Duodenal mucosa (tissue), 2 donors: ENCODE results near the gene HCN4.
"Not testable (repeated sequence)": the region's sequence is repeated elsewhere in the genome, so short reads cannot be mapped to it uniquely, and the experiment has no call there.

Experiments
- H3K27ac ChIP-seq: one replicate; pipeline ENCODE4 v1.7.0; 2013; ENCODE audit warnings: low read depth, low read length
- H3K27me3 ChIP-seq, 2 donors: one replicate each; pipeline ENCODE4 v1.7.0; 2013; ENCODE audit warnings: low read length in 2 of 2, control low read depth in 1 of 2; ENCODE audit not compliant: insufficient read depth in 2 of 2, control insufficient read depth in 1 of 2
- H3K36me3 ChIP-seq, 2 donors: one replicate each; pipeline ENCODE4 v1.7.0; 2013; ENCODE audit warnings: low read length in 2 of 2, control low read depth in 1 of 2; ENCODE audit not compliant: insufficient read depth in 2 of 2, control insufficient read depth in 1 of 2
- H3K4me1 ChIP-seq, 2 donors: one replicate each; pipeline ENCODE4 v1.7.0; 2013; ENCODE audit warnings: low read length in 2 of 2, control low read depth in 1 of 2; ENCODE audit not compliant: insufficient read depth in 2 of 2, control insufficient read depth in 1 of 2
- H3K4me3 ChIP-seq, 2 donors: one replicate each; pipeline ENCODE4 v1.7.0; 2013; ENCODE audit warnings: low read length in 2 of 2, low read depth in 1 of 2
- H3K9ac ChIP-seq, 2 donors: one replicate each; pipeline ENCODE4 v1.7.0; 2013; ENCODE audit warnings: low read length in 2 of 2, low read depth in 1 of 2
- H3K9me3 ChIP-seq, 2 donors: one replicate each; pipeline ENCODE4 v1.7.0; 2013; ENCODE audit warnings: low read length in 2 of 2, control low read depth in 1 of 2; ENCODE audit not compliant: control insufficient read depth in 1 of 2

The HCN4 gene

DNA sequence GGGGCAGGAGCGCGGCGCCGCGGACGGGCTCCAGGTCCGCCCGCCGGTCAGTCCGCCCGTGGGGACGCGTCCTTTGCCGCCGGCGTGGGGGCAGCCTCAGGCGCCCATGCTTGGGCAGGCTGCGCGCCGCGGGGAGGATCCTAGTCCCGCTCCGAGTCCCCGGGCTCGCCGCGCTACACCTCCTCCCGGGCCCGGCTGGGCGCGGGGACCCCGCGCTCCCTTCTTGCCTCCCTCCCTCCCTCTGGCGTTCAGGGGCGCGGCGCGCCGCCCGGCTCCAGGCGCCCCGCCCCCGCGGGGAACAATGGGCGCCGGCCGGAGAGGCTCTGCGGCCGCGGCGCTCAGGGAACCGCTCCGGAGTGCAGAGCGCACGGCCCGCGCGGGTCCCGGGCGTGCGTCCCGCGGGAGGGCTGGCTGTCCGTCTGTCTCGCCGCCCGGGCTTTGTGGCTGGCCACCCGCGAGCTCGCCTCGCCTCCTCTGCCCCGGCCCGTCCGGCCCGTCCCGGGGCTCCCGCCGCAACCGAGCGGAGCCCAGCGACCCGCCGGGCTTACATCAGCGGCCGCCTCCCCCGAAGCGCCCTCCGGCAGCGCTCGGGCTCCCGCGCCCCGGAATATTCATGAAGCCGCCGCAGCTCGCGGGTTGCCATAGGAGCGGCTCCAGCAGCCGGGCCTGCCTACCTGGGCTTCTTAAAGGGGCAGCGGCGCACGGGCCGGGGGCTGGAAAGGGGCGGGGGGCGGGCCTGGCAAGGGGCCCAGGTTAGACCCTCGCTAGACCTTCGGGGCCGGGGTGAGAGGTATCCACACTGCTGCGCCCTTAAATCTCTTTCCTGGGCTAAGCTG, at the start of gene HCN4:
TSS of gene HCN4 (minus strand) at position 658 of the 836 bp plus-strand sequence. CDS start 688 bp downstream, outside the sequence.
- Histone ChIP-seq H3K4me3 (peak within 1 kb of the TSS; percentile 8 to 16), H3K4me1 (peaks cover 0 to 5% of the 10 kb centered on the region in 2 donors), H3K9ac (no peak within 1 kb of the TSS), H3K27me3 (peaks cover 38 to 60% of the 10 kb centered on the region in 2 donors), H3K36me3 (no peaks in the 10 kb centered on the region), H3K9me3 (no peaks in the 10 kb centered on the region), H3K27ac (no peak within 1 kb of the TSS)

DNA sequence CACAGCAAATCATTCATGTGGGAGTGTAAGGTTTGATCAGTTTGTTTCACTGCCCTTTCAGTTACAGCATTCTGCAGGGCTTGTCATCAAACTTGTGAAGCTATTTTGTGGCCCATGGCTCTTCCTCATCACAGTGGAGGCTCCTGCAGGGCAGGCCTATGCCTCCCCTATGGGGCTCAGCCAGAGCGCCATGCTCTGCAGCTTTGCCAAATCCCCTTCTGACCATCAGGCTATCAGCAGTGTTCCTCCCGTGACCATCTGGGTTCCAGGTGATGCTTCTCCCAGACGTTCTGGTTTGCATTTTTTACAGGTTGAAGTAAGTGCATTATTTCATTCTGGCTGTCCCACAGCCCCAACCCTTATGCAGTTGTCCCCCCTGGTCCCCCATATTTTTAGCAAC, 46.1 kb upstream of the HCN4 start:
- no peak overlapping the region for H3K27ac ChIP-seq
- no peaks in the 10 kb centered on the region for H3K4me1 ChIP-seq
- H3K9ac ChIP-seq = no peak overlapping the region
- H3K9me3 ChIP-seq = no peaks in the 10 kb centered on the region
- H3K36me3 ChIP-seq = no peaks in the 10 kb centered on the region
- no peak overlapping the region for H3K4me3 ChIP-seq
- no peaks in the 10 kb centered on the region for H3K27me3 ChIP-seq

DNA sequence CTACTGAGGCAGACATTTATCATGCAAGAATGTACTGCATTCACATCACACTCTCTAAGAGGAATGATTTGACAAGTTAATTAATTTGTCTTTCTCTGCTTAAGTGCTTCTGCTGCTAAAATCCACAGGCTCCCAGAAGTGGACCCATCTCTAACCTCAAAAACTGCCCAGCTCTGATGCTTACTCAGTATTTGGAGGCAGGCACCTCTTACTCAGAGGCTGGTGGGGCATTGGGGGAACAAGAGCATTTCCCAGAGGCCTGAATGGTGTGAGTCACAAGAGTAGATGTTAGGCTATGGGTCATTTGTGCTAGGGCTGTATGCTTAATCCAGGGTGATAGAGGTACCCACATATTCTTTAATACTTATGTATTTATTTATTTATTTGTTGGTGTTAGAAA, 34.4 kb upstream of the HCN4 start:
- no peaks in the 10 kb centered on the region for H3K27me3 ChIP-seq
- no peak overlapping the region for H3K9ac ChIP-seq
- no peaks in the 10 kb centered on the region for H3K9me3 ChIP-seq
- no peak overlapping the region for H3K27ac ChIP-seq
- no peaks in the 10 kb centered on the region for H3K4me1 ChIP-seq
- no peak overlapping the region for H3K4me3 ChIP-seq
- H3K36me3 ChIP-seq = no peaks in the 10 kb centered on the region

DNA sequence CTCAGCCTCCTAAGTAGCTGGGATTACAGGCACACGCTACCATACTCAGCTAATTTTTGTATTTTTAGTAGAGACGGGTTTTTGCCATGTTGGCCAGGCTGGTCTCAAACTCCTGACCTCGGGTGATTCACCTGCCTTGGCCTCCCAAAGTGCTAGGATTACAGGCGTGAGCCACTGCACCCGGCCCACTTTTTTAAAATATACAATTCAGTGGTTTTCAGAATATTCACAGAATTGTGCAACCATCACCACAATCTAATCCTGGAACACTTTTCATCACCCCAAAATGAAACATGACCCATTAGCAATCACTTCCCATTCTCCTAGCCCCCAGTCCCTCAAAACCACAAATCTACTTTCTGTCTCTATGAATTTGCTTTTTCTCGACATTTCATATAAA, 31.5 kb upstream of the HCN4 start:
- H3K9ac ChIP-seq, H3K4me3 ChIP-seq, H3K27me3 ChIP-seq, H3K4me1 ChIP-seq, H3K9me3 ChIP-seq, H3K27ac ChIP-seq, H3K36me3 ChIP-seq: not testable (repeated sequence)

DNA sequence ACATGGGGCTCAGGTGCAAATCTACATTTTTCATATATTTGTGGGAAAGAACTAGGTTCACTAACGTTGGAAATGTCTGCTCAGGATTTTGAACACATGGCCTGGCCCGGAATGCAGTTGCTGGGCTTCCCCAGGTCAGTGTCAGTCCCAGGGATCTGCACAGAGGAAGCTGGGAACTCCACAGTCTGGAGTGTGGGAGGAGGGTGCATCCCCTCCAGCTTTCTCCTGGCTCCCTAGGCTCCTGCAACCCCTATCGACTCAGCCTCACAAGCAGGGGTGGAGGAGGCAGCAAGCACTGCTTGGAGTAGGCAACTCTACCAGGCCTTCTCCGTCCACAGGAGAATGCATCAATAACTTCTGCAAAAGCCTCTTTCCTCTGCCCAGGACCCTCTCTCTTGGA, 30.1 kb upstream of the HCN4 start:
- Histone ChIP-seq H3K27me3 (no peaks in the 10 kb centered on the region), H3K4me3 (no peak overlapping the region), H3K36me3 (no peaks in the 10 kb centered on the region), H3K9ac (no peak overlapping the region), H3K9me3 (no peaks in the 10 kb centered on the region), H3K27ac (no peak overlapping the region), H3K4me1 (no peaks in the 10 kb centered on the region)

DNA sequence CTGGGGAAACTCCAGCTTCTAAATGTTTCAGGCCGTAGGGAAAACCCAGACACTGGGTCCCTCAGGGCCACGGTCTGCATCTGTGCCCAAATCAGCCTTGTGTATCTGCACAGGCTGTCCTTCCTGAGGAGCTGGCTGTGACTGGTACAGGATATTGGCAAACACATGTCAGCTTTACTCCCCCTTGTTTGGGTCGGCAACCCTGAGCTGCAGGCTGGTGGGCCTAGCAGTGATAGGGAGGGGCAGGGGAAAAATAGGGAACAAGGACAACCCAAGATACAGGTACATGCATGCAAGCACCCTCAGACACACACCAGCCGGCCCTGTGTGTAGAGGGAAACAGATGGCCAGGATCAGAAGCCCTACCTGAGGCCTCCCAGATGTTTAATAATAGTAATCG, 28.7 kb upstream of the HCN4 start:
- H3K27ac ChIP-seq = no peak overlapping the region
- H3K9me3 ChIP-seq = no peaks in the 10 kb centered on the region
- no peaks in the 10 kb centered on the region for H3K4me1 ChIP-seq
- no peak overlapping the region for H3K9ac ChIP-seq
- peaks cover 0 to 3% of the 10 kb centered on the region in 2 donors for H3K27me3 ChIP-seq
- no peaks in the 10 kb centered on the region for H3K36me3 ChIP-seq
- no peak overlapping the region for H3K4me3 ChIP-seq

DNA sequence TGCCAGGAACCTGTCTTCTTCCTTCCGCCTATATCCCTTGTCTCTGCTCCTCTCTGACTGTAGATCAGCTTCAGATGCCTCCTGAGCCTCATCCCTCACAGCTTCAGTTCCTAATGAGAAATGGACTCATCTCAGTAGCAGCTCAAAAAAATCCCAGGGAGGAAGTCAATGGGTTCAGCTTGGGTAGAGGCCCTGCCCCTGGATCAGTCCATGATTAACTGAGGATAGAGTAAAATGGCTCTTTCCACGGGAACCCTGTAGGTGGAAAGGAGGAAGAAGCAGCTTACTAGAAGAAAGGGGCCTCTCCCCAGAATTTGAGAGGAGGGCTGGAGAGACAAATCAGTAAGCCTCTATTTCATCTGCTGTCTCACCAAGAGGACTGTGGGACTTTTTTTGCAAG, 26.9 kb upstream of the HCN4 start:
- Histone ChIP-seq H3K4me1 (no peaks in the 10 kb centered on the region), H3K9me3 (no peaks in the 10 kb centered on the region), H3K27ac (no peak overlapping the region), H3K4me3 (no peak overlapping the region), H3K36me3 (no peaks in the 10 kb centered on the region), H3K27me3 (peaks cover 0 to 6% of the 10 kb centered on the region in 2 donors), H3K9ac (no peak overlapping the region)

DNA sequence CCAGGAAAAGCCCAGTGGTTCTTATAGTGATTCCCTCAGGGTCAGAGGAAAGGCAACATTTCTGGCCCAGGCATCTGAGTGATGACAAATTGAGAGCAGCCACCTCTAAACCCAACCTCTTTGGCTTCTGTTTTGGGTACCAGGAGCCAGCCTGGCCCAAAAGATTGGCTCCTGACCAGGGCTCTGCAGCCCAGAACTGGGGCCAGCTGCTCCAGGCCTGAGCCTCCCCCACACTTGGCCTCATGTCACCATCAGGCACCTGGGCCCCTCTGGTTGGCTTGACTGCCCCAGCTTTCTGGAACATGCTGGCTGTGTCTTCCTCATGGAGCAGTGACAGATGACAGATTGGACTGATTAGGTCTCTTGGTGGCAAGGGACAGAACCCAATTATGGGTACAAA, 26.0 kb upstream of the HCN4 start:
- Histone ChIP-seq H3K4me1 (peaks cover 0 to 6% of the 10 kb centered on the region in 2 donors), H3K9ac (no peak overlapping the region), H3K9me3 (no peaks in the 10 kb centered on the region), H3K27me3 (peaks cover 0 to 6% of the 10 kb centered on the region in 2 donors), H3K36me3 (no peaks in the 10 kb centered on the region), H3K4me3 (no peak overlapping the region), H3K27ac (no peak overlapping the region)

DNA sequence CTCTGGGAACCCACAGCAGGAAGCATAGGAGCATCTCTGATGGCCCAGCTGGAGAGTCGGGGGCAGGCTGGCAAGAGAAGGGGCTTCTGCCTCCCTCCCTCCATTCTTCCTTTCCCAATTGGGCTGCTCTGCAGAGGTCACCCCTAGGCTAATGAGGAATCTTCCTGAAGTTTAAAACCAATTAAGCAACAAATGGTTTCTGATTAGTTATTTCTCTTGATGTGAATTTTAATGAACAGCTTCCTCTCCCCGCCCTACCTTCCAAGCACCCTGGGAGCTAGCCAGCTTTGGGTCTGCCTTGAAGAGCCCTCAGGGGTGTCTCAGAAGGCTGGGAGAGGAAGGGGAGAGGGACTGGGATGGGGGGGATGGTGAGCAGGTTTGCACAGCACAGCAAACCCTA, 24.6 kb upstream of the HCN4 start:
- H3K9ac ChIP-seq = no peak overlapping the region
- no peaks in the 10 kb centered on the region for H3K9me3 ChIP-seq
- no peak overlapping the region for H3K4me3 ChIP-seq
- no peak overlapping the region for H3K27ac ChIP-seq
- H3K36me3 ChIP-seq = no peaks in the 10 kb centered on the region
- H3K4me1 ChIP-seq = peaks cover 3 to 13% of the 10 kb centered on the region in 2 donors
- peaks cover 0 to 6% of the 10 kb centered on the region in 2 donors for H3K27me3 ChIP-seq

DNA sequence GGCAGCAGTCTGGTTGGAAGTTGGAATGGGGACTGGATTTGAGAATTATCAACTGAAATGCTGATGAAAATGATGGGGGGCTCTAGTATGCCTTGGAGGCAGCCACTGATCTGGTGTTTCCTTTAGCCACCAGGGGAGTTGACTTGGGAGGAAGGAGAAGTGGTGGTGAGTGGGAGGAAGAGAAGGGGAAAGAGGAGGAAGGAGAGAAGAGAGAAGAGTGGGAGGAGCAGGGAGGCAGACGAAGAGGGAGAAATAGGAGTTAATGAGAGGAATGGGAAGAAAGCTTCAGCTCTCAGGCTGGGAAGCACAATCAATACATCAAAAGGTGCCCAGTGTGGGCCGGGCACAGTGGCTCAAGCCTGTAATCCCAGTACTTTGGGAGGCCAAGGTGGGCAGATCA, 23.3 kb upstream of the HCN4 start:
- Histone ChIP-seq H3K9ac (no peak overlapping the region), H3K9me3 (no peaks in the 10 kb centered on the region), H3K4me1 (peaks cover 3 to 21% of the 10 kb centered on the region in 2 donors), H3K36me3 (no peaks in the 10 kb centered on the region), H3K4me3 (no peak overlapping the region), H3K27ac (no peak overlapping the region), H3K27me3 (peaks cover 0 to 6% of the 10 kb centered on the region in 2 donors)
